A549 (cell line): ENCODE data around the gene ZBED6. TPM values are rescaled to one million over a fixed set of nuclear protein-coding genes. Genes with fewer than 3 reads are reported as not detected.

Experiments
- ATAC-seq, 2 experiments: fragments of 200-7000 bp in 1 of 2; fragments of >200 bp in 1 of 2; cut with Nextera tagmentation in 1 of 2; cut with Tn5 transposase in 1 of 2; 3 replicates each; pipeline versions ENCODE4 v1.8.0 to v1.9.1; 2018 to 2020; ENCODE audit warnings: mild to moderate bottlenecking in 1 of 2, moderate library complexity in 1 of 2
- CTCF ChIA-PET: fragments of 300-600 bp; sonication (Branson Sonifier 250); formaldehyde crosslinking; extraction: SDS; loops from one replicate; lab custom pipeline; 2021; ENCODE audit warnings: antibody characterized with exemption, inconsistent platforms; lab: Yijun Ruan, JAX
- POLR2A ChIA-PET: fragments of 350-600 bp; formaldehyde crosslinking; extraction: SDS; loops from one replicate; lab custom pipeline; 2021; ENCODE audit warnings: antibody characterized with exemption, inconsistent platforms; lab: Yijun Ruan, JAX
- DNase-seq, 2 experiments: peaks; one replicate each; pipeline versions ENCODE4 v3.0.0 to v3.0.0-alpha.2; 2011 to 2016; ENCODE audit warnings: low read depth in 1 of 2, low spot score in 1 of 2
- FAIRE-seq: peaks from 2 replicates; lab custom pipeline; 2011; peaks lifted over from hg19 to GRCh38; lab: Jason Lieb, UNC
- H3K27ac ChIP-seq, 2 experiments: fragments of >200 bp; sonication (Bioruptor Twin); formaldehyde crosslinking; 3 replicates each; pipeline ENCODE4 v1.5.1; 2016 to 2017
- H3K4me1 ChIP-seq: fragments of >200 bp; sonication (Bioruptor Twin); formaldehyde crosslinking; 3 replicates; pipeline ENCODE4 v1.6.1; 2016
- H3K4me2 ChIP-seq: fragments of >200 bp; sonication (Bioruptor Twin); formaldehyde crosslinking; 3 replicates; pipeline ENCODE4 v1.6.1; 2016
- H3K4me3 ChIP-seq: fragments of >200 bp; sonication (Bioruptor Twin); formaldehyde crosslinking; 3 replicates; pipeline ENCODE4 v1.5.1; 2016
- H3K9me3 ChIP-seq: fragments of >200 bp; sonication (Bioruptor Twin); formaldehyde crosslinking; 3 replicates; pipeline ENCODE4 v1.6.1; 2016
- CBX2 ChIP-seq: fragments of 200-600 bp; sonication (generic); IDR thresholded peaks from 2 replicates; pipeline ENCODE4 v1.6.1; 2016; ENCODE audit warnings: low read depth, mild to moderate bottlenecking, borderline replicate concordance
- CHD4 ChIP-seq: fragments of 200-600 bp; sonication (generic); IDR thresholded peaks from 2 replicates; pipeline ENCODE4 v1.6.1; 2016; ENCODE audit warnings: antibody characterized with exemption, mild to moderate bottlenecking, borderline replicate concordance
- EHF ChIP-seq: fragments of 250-450 bp; sonication (Bioruptor Pico); IDR thresholded peaks from 2 replicates; pipeline ENCODE4 v1.5.0; 2020; ENCODE audit warnings: mild to moderate bottlenecking
- EP300 ChIP-seq, 2 experiments: fragments of >200 bp; sonication (Bioruptor Twin); formaldehyde crosslinking; IDR thresholded peaks; 2 replicates in 1 of 2; 3 replicates in 1 of 2; pipeline ENCODE4 v1.6.1; 2016 to 2017
- ESRRA ChIP-seq: fragments of 150-350 bp; IDR thresholded peaks from 2 replicates; pipeline ENCODE4 v1.6.1; 2014; ENCODE audit warnings: mild to moderate bottlenecking, low read length, borderline replicate concordance
- FOXS1 ChIP-seq: fragments of 250-450 bp; sonication (Bioruptor Pico); IDR thresholded peaks from 2 replicates; pipeline ENCODE4 v1.5.0; 2020; ENCODE audit warnings: mild to moderate bottlenecking, moderate library complexity
- HES2 ChIP-seq: fragments of >200 bp; sonication (Bioruptor Twin); formaldehyde crosslinking; IDR thresholded peaks from 2 replicates; pipeline ENCODE4 v1.6.1; 2016
- HEYL ChIP-seq: fragments of 250-450 bp; sonication (Bioruptor Pico); IDR thresholded peaks from 2 replicates; pipeline ENCODE4 v1.8.0; 2021; ENCODE audit warnings: mild to moderate bottlenecking, moderate library complexity
- HMGXB4 ChIP-seq: fragments of 250-450 bp; sonication (Bioruptor Pico); IDR thresholded peaks from 2 replicates; pipeline ENCODE4 v1.5.0; 2021; ENCODE audit warnings: mild to moderate bottlenecking, moderate library complexity, borderline replicate concordance
- HOXB13 ChIP-seq: fragments of 250-450 bp; sonication (Bioruptor Pico); IDR thresholded peaks from 2 replicates; pipeline ENCODE4 v1.5.0; 2020; ENCODE audit warnings: low read depth, mild to moderate bottlenecking, moderate library complexity
- JUN ChIP-seq, 2 experiments: fragments of >200 bp; sonication (Bioruptor Twin); formaldehyde crosslinking; IDR thresholded peaks; 2 replicates in 1 of 2; 3 replicates in 1 of 2; pipeline ENCODE4 v1.6.1; 2016 to 2017
- KDM1A ChIP-seq: fragments of 200-600 bp; sonication (generic); IDR thresholded peaks from 2 replicates; pipeline ENCODE4 v1.6.1; 2016; ENCODE audit warnings: low read depth, mild to moderate bottlenecking
- MAZ ChIP-seq: fragments of 150-350 bp; IDR thresholded peaks from 2 replicates; pipeline ENCODE4 v1.6.1; 2014; ENCODE audit warnings: antibody characterized with exemption, low read depth, low read length, borderline replicate concordance
- MYC ChIP-seq: IDR thresholded peaks from 2 replicates; pipeline ENCODE4 v1.6.1; 2012; ENCODE audit warnings: mild to moderate bottlenecking, inconsistent platforms, low read length, improper control_type of control experiment, borderline replicate concordance
- PHF8 ChIP-seq: fragments of 200-600 bp; sonication (generic); IDR thresholded peaks from 2 replicates; pipeline ENCODE4 v1.6.1; 2016; ENCODE audit warnings: low read depth, mild to moderate bottlenecking, antibody characterized with exemption, moderate library complexity, borderline replicate concordance
- RAD21 ChIP-seq, 2 experiments: fragments of >200 bp in 1 of 2; sonication (Bioruptor Twin) in 1 of 2; formaldehyde crosslinking in 1 of 2; IDR thresholded peaks in 1 of 2; conservative IDR thresholded peaks in 1 of 2; 2 replicates in 1 of 2; 3 replicates in 1 of 2; pipeline ENCODE4 v1.6.1; 2012 to 2018; ENCODE audit warnings: inconsistent platforms in 1 of 2
- RCOR1 ChIP-seq: fragments of 150-350 bp; IDR thresholded peaks from 2 replicates; pipeline ENCODE4 v1.6.1; 2014; ENCODE audit warnings: antibody characterized with exemption, low read length, low read depth
- SMC3 ChIP-seq: fragments of >200 bp; sonication (Bioruptor Twin); formaldehyde crosslinking; IDR thresholded peaks from 3 replicates; pipeline ENCODE4 v1.6.1; 2018; ENCODE audit warnings: inconsistent platforms
- SREBF2 ChIP-seq: fragments of 450-650 bp; IDR thresholded peaks from 2 replicates; pipeline ENCODE4 v1.6.1; 2014; ENCODE audit warnings: mild to moderate bottlenecking, moderate library complexity
- TP53 ChIP-seq: fragments of 250-450 bp; sonication (Bioruptor Pico); IDR thresholded peaks from 2 replicates; pipeline ENCODE4 v1.5.0; 2021; ENCODE audit warnings: mild to moderate bottlenecking, moderate library complexity
- ZFP36 ChIP-seq: fragments of 450-650 bp; IDR thresholded peaks from 2 replicates; pipeline ENCODE4 v1.6.1; 2014; ENCODE audit warnings: borderline replicate concordance; ENCODE audit not compliant: partially characterized antibody
- ZNF302 ChIP-seq: fragments of 250-450 bp; sonication (Bioruptor Pico); IDR thresholded peaks from 2 replicates; pipeline ENCODE4 v1.9.0; 2021; ENCODE audit warnings: inconsistent platforms, mild to moderate bottlenecking, moderate library complexity
- ZSCAN20 ChIP-seq: fragments of 250-450 bp; sonication (Bioruptor Pico); IDR thresholded peaks from 2 replicates; pipeline ENCODE4 v1.8.0; 2022; ENCODE audit warnings: mild to moderate bottlenecking, moderate library complexity
- WGBS: methylation state at CpG from one replicate; pipeline ENCODE4 v1.1.6; 2017; ENCODE audit errors: missing lambda C conversion rate; 5-methylcytosine and 5-hydroxymethylcytosine counted together
- polyA plus RNA-seq, 4 experiments: library from polyadenylated mRNA; depleted of rRNA in 3 of 4; stranded (reverse); fragments of >200 nt; fragmentation: RNase III in 1 of 4; extraction: RNeasy Plus Mini Kit Qiagen cat#74134 plus additional on column Dnase treatment in 1 of 4; gene quantifications; 2 replicates in 3 of 4; 3 replicates in 1 of 4; pipeline ENCODE4 v1.2.3, GENCODE V29; 2011 to 2017
- TF ChIP-seq, protein P1 (sequence below): fragments of 200-600 bp; sonication (generic); IDR thresholded peaks from 2 replicates; pipeline ENCODE4 v1.6.1; 2016; ENCODE audit warnings: antibody characterized with exemption, mild to moderate bottlenecking, moderate library complexity
- TF ChIP-seq, protein P2 (sequence below): fragments of 250-450 bp; sonication (Bioruptor Pico); IDR thresholded peaks from 2 replicates; pipeline ENCODE4 v1.5.0; 2020; ENCODE audit warnings: low read depth, mild to moderate bottlenecking, moderate library complexity
- TF ChIP-seq, protein P3 (sequence below): fragments of 150-350 bp; IDR thresholded peaks from 2 replicates; pipeline ENCODE4 v1.6.1; 2014; ENCODE audit warnings: low read depth, mild to moderate bottlenecking, low read length

The ZBED6 gene
- polyA plus RNA-seq, 2 of the 4 experiments (the other 2 are of a cell fraction), result 1.7 to 10.6 TPM

DNA sequence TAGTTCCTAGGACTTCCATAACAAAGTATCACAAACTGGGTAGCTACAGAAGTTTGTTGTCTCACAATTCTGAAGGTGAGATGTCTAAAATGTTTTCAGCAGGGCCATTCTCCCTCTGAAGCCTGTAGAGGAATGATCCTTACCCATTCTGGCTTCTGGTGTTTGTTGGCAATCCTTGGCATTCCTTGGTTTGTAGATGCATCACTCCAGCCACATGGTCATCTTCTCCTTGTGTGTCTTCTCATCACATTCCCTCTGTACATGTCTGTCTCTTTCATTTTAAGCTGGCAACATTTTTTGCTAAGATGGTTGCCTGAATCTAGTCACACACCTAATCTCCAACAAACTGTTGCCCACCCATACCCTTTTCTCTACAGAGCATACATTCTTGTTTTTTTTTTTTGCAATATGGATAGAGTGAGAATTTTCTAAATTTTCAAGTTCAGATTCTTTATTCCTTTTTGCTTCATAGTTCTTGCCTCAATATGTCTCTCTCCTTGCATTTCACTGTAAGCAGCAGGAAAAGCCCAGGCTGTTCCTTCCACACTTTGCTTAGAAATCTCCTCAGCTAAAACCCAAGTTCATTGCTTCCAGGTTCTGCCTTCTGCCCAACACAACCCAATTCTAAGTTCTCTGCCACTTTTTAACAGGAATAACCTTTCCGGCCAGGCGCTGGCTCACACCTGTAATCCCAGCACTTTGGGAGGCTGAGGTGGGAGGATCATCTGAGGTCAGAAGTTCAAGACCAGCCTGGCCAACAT lies 18.3 kb downstream of the ZBED6 start:
- H3K4me3 ChIP-seq, result no peak overlapping the region
- CTCF ChIA-PET, result interaction anchor here (0.8 to 1.2 kb wide), 2 partner anchors 10 to 25 kb away, joined by 3 to 6 read pairs; no protein-coding TSS in a partner anchor
- H3K4me2 ChIP-seq, result no peak overlapping the region
- TF ChIP-seq CHD4 (no peak), SREBF2 (no peak), HEYL (CRISPR knock-in tag) (no peak), HMGXB4 (CRISPR knock-in tag) (no peak), EP300 (IDR thresholded peaks at IDR 0.05) (no peak), ESRRA (no peak), ZFP36 (no peak), MAZ (no peak), PHF8 (no peak), RCOR1 (no peak), MYC (no peak)
- FAIRE-seq (no peak), DNase-seq (no peak), ATAC-seq (no peak)
- no peaks in the 10 kb centered on the region for H3K9me3 ChIP-seq
- 100% methylated on average over 2 of the region's 2 CpGs for WGBS
- no peaks in the 10 kb centered on the region for H3K4me1 ChIP-seq
- no peak overlapping the region for H3K27ac ChIP-seq
- POLR2A ChIA-PET, result no interaction called here

- FAIRE-seq, result no peak
These were observed 23.0 kb downstream of the ZBED6 start for GRCh38 chr1:203818399-203818798.

GRCh38 chr1:203823306-203823705 lies 27.9 kb downstream of the ZBED6 start:
- Histone ChIP-seq H3K4me3 (no peak overlapping the region), H3K9me3 (no peaks in the 10 kb centered on the region), H3K4me1 (no peaks in the 10 kb centered on the region), H3K4me2 (no peak overlapping the region), H3K27ac (no peak overlapping the region)
- DNase-seq, result no peak
- ChIA-PET CTCF (no interaction called here), POLR2A (no interaction called here)
- no peak for ATAC-seq
- WGBS, result 94% methylated on average over 1 of the region's 1 CpG
- FAIRE-seq, result no peak
- TF ChIP-seq ZNF302, result no peak
- no peak for TF ChIP-seq HOXB13
- no peak for TF ChIP-seq KDM1A
- TF ChIP-seq, protein P1, sequence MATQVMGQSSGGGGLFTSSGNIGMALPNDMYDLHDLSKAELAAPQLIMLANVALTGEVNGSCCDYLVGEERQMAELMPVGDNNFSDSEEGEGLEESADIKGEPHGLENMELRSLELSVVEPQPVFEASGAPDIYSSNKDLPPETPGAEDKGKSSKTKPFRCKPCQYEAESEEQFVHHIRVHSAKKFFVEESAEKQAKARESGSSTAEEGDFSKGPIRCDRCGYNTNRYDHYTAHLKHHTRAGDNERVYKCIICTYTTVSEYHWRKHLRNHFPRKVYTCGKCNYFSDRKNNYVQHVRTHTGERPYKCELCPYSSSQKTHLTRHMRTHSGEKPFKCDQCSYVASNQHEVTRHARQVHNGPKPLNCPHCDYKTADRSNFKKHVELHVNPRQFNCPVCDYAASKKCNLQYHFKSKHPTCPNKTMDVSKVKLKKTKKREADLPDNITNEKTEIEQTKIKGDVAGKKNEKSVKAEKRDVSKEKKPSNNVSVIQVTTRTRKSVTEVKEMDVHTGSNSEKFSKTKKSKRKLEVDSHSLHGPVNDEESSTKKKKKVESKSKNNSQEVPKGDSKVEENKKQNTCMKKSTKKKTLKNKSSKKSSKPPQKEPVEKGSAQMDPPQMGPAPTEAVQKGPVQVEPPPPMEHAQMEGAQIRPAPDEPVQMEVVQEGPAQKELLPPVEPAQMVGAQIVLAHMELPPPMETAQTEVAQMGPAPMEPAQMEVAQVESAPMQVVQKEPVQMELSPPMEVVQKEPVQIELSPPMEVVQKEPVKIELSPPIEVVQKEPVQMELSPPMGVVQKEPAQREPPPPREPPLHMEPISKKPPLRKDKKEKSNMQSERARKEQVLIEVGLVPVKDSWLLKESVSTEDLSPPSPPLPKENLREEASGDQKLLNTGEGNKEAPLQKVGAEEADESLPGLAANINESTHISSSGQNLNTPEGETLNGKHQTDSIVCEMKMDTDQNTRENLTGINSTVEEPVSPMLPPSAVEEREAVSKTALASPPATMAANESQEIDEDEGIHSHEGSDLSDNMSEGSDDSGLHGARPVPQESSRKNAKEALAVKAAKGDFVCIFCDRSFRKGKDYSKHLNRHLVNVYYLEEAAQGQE, result no peak
- no peak for TF ChIP-seq RAD21 (conservative IDR thresholded peaks at IDR 0.05 in 1 of 2, IDR thresholded peaks at IDR 0.05 in 1 of 2)
- TF ChIP-seq ZSCAN20 (CRISPR knock-in tag), result no peak
- TF ChIP-seq, protein P2, sequence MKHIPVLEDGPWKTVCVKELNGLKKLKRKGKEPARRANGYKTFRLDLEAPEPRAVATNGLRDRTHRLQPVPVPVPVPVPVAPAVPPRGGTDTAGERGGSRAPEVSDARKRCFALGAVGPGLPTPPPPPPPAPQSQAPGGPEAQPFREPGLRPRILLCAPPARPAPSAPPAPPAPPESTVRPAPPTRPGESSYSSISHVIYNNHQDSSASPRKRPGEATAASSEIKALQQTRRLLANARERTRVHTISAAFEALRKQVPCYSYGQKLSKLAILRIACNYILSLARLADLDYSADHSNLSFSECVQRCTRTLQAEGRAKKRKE (CRISPR knock-in tag), result no peak
- TF ChIP-seq SMC3, result no peak

More at GRCh38 chr1:203818399-203818798, 23.0 kb downstream of the ZBED6 start:
- DNase-seq, result no peak
- Histone ChIP-seq H3K4me1 (no peaks in the 10 kb centered on the region), H3K27ac (no peak overlapping the region), H3K4me3 (no peak overlapping the region)
- 91% methylated on average over 6 of the region's 6 CpGs for WGBS
- TF ChIP-seq JUN (IDR thresholded peaks at IDR 0.05) (no peak), EHF (no peak), FOXS1 (CRISPR knock-in tag) (no peak), TP53 (CRISPR knock-in tag) (no peak), HES2 (no peak), CBX2 (no peak)
- TF ChIP-seq, protein P3, sequence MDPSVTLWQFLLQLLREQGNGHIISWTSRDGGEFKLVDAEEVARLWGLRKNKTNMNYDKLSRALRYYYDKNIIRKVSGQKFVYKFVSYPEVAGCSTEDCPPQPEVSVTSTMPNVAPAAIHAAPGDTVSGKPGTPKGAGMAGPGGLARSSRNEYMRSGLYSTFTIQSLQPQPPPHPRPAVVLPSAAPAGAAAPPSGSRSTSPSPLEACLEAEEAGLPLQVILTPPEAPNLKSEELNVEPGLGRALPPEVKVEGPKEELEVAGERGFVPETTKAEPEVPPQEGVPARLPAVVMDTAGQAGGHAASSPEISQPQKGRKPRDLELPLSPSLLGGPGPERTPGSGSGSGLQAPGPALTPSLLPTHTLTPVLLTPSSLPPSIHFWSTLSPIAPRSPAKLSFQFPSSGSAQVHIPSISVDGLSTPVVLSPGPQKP, result no peak
- TF ChIP-seq, all 56 proteins: peak for 0
- Histone ChIP-seq H3K4me2 (no peak overlapping the region), H3K9me3 (no peaks in the 10 kb centered on the region)
- ChIA-PET CTCF (interaction anchor here (1.0 to 1.2 kb wide), 3 partner anchors 12 to 551 kb away, joined by 3 to 4 read pairs (median 3); no protein-coding TSS in a partner anchor), POLR2A (interaction anchor here (0.5 kb wide), 1 partner anchor 136 kb away, joined by 3 read pairs; no protein-coding TSS in a partner anchor)
- ATAC-seq, result no peak
